ENCODE data around the gene ANGPTL8. TPM values are rescaled to one million over a fixed set of nuclear protein-coding genes. Genes with fewer than 3 reads are reported as not detected.

The ANGPTL8 gene
- total and polyA plus RNA-seq, 2 experiments from 2014 or later, result not detected

GRCh38 chr19:11196406-11197287 is 42.8 kb upstream of the ANGPTL8 start (continued):
- TF ChIP-seq ZNF462 (CRISPR knock-in tag; IDR thresholded peaks at IDR 0.05), result no peak
- TF ChIP-seq CREB1 (CRISPR knock-in tag; IDR thresholded peaks at IDR 0.05; ENCODE audit: low read depth), result no peak
- no peak for TF ChIP-seq EZH2phosphoT487 (IDR thresholded peaks at IDR 0.05; ENCODE audit: unreplicated experiment)
- TF ChIP-seq NANOG (IDR thresholded peaks at IDR 0.05; ENCODE audit: borderline replicate concordance), result no peak

DNA sequence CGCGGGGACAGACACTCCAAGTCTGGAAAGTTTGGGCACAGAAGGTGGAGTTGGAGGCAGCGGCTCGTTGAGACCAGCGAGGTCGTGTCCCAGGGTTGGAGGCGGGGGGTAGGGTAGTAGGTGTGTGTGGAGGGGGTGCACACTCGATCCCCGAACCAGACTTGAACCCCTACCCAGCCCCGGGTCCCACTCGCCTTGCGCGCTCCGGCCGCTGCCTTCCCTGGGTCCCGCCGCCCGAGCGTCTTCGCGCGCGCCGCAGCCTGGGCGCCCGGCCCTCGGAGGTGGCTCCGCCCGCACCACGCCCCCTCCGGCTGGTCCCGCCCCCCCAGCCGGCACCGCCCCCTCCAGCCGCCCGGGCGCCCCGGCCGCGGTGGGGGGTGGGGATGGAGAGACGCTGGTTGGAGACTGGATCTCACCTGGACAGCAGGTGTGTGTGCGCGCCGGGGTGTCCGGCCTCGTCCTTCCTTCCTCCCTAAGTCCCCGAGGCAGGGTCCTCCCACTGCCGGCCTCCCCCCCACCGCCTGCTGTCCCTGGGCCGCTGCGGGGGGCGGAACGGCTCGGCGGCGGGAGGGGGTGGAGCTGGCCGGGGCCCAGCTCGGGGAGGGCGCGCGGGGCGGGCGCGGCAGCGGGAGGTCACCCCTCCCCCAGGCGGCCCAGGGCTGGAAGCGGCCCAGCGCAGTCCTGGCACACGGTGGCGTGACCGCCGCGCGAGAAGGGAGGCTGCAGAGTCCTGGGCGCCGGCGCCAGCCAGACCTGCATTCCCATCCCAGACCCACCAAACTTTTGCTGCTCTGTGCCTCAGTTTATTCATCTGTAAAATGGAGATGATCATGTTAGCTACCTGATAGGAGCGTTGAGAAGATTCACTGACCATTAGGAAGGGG is 41.9 kb upstream of the ANGPTL8 start, which contains the start of gene KANK2:
Gene KANK2 (minus strand): TSS at position 255 of the 884 bp plus-strand sequence. CDS start 3,034 bp downstream, outside the sequence.
- no peaks in the 10 kb centered on the region for H3K27me3 ChIP-seq (ENCODE audit: insufficient read depth)
- peak; percentile 91 for DNase-seq (ENCODE audit: low spot score)
- H3K79me2 ChIP-seq (replicated peaks; ENCODE audit: insufficient read depth), result no peaks in the 10 kb centered on the region
- H3F3A ChIP-seq (replicated peaks; ENCODE audit: low read depth), result peaks cover 29% of the 10 kb centered on the region
- H3K4me3 ChIP-seq, result peak within 1 kb of the TSS; percentile 83
- Mint-ChIP-seq H3K36me3 (ENCODE audit: low read depth) (peaks cover 13% of the 10 kb centered on the region; the same call in 2 of the 3 replicates), H3K4me3 (peak within 1 kb of the TSS; percentile 92), H3K9me3 (no peaks in the 10 kb centered on the region), H3K27ac (no peak within 1 kb of the TSS), H3K4me1 (peaks cover 4% of the 10 kb centered on the region), H3K27me3 (ENCODE audit: insufficient read depth, low read depth, poor library complexity) (peaks cover 9% of the 10 kb centered on the region)
- peaks cover 8% of the 10 kb centered on the region; the same call in 1 of the 2 replicates for H3K4me1 ChIP-seq (ENCODE audit: insufficient read depth)
- peak within 1 kb of the TSS; percentile 86 for H3K4me2 ChIP-seq
- no peaks in the 10 kb centered on the region for H4K20me1 ChIP-seq (replicated peaks; ENCODE audit: insufficient read depth)
- peak within 1 kb of the TSS; percentile 76; the same call in 1 of the 2 replicates for H2AFZ ChIP-seq
- no peaks in the 10 kb centered on the region for H3K9me2 ChIP-seq (ENCODE audit: insufficient read depth)
- peak within 1 kb of the TSS; percentile 68 for H3K27ac ChIP-seq (ENCODE audit: low read depth)
- peak; percentile 78 for ATAC-seq
- no peaks in the 10 kb centered on the region for H3K36me3 ChIP-seq (ENCODE audit: insufficient read depth)
- TF ChIP-seq ZNF331 (CRISPR knock-in tag; IDR thresholded peaks at IDR 0.05; ENCODE audit: low read depth) (no peak), CTCF (conservative IDR thresholded peaks at IDR 0.05; ENCODE audit: low read depth in 2 of 2) (peak in 1 of 2 experiments; percentile 30; a peak in 2 of 4 replicates), EZH2phosphoT487 (IDR thresholded peaks at IDR 0.05; ENCODE audit: unreplicated experiment) (no peak), STAT1 (IDR thresholded peaks at IDR 0.05; ENCODE audit: unreplicated experiment) (no peak), ZNF114 (CRISPR knock-in tag; IDR thresholded peaks at IDR 0.05) (no peak), CREB1 (CRISPR knock-in tag; IDR thresholded peaks at IDR 0.05; ENCODE audit: low read depth) (no peak), POLR2AphosphoS5 (IDR thresholded peaks at IDR 0.05; ENCODE audit: low read depth) (peak; percentile 65)
